ENCODE data around the gene NSUN3. TPM values are rescaled to one million over a fixed set of nuclear protein-coding genes. Genes with fewer than 3 reads are reported as not detected.

Gene NSUN3
- total and polyA plus RNA-seq, 2 donors (not counting 1 experiment from before 2014, with no cell fraction given) = 6.5 to 25.7 TPM

GRCh38 chr3:94099311-94099710, 36.5 kb downstream of the NSUN3 start:
- Mint-ChIP-seq H3K4me1 (no peaks in the 10 kb centered on the region), H3K9me3 (ENCODE audit: insufficient read depth) (no peaks in the 10 kb centered on the region), H3K4me3 (no peak overlapping the region), H3K27ac (no peak overlapping the region), H3K27me3 (no peaks in the 10 kb centered on the region)
- ChIA-PET POLR2A (no interaction called here), CTCF (no interaction called here)
- WGBS (ENCODE audit: insufficient coverage) = no CpG with 5 or more reads among the region's 1 CpG
- H3K36me3 ChIP-seq (replicated peaks in 1 of 2; ENCODE audit: control extremely low read depth in 1 of 2, control insufficient read depth in 1 of 2, extremely low read depth in 1 of 2, insufficient read depth in 2 of 2, low read length in 1 of 2) = peaks cover 18 to 49% of the 10 kb centered on the region in 2 experiments
- H3K4me3 ChIP-seq (ENCODE audit: control extremely low read depth in 1 of 5, extremely low read depth in 1 of 5, insufficient read depth in 1 of 5, low read depth in 2 of 5, low read length in 4 of 5) = no peak overlapping the region
- H3K4me1 ChIP-seq (ENCODE audit: control insufficient read depth in 2 of 2, insufficient read depth in 2 of 2, low read length in 2 of 2) = no peaks in the 10 kb centered on the region
- H3K9me3 ChIP-seq (ENCODE audit: control extremely low read depth in 1 of 3, control insufficient read depth in 2 of 3, insufficient read depth in 1 of 3, low read length in 2 of 3) = no peaks in the 10 kb centered on the region
- no peaks in the 10 kb centered on the region for H3K27me3 ChIP-seq (replicated peaks in 1 of 4; ENCODE audit: control extremely low read depth in 1 of 4, control insufficient read depth in 3 of 4, insufficient read depth in 4 of 4, low read length in 3 of 4)
- intact Hi-C loops (cut with micrococcal nuclease) = no loop called here
- DNase-seq (no peak), ATAC-seq (ENCODE audit: low read depth) (no peak)
- H4K20me1 ChIP-seq (ENCODE audit: control insufficient read depth, insufficient read depth, low read length, poor library complexity, severe bottlenecking) = no peaks in the 10 kb centered on the region
- H3K9ac ChIP-seq (ENCODE audit: low read length) = no peak overlapping the region
- no peak for TF ChIP-seq CTCF (IDR thresholded peaks at IDR 0.05)
- TF ChIP-seq EZH2 (IDR thresholded peaks at IDR 0.05; ENCODE audit: borderline replicate concordance, insufficient read depth, low read depth, low read length, poor library complexity, severe bottlenecking) = no peak
- H3K27ac ChIP-seq (ENCODE audit: low read length in 2 of 2) = no peak overlapping the region
- H3K79me2 ChIP-seq (ENCODE audit: control insufficient read depth, insufficient read depth, low read length) = no peaks in the 10 kb centered on the region
- H3K4me2 ChIP-seq (replicated peaks; ENCODE audit: low read depth, low read length, poor library complexity, severe bottlenecking) = no peak overlapping the region
- H2AFZ ChIP-seq (ENCODE audit: insufficient read depth, low read depth, low read length, poor library complexity, severe bottlenecking) = no peak overlapping the region

GRCh38 chr3:94101860-94102259, 39.0 kb downstream of the NSUN3 start:
- ATAC-seq (ENCODE audit: low read depth) (no peak), DNase-seq (no peak)
- H3K27ac ChIP-seq (ENCODE audit: low read length in 2 of 2) = no peak overlapping the region
- TF ChIP-seq CTCF (IDR thresholded peaks at IDR 0.05) = no peak
- TF ChIP-seq EZH2 (IDR thresholded peaks at IDR 0.05; ENCODE audit: borderline replicate concordance, insufficient read depth, low read depth, low read length, poor library complexity, severe bottlenecking) = no peak
- H3K9me3 ChIP-seq (ENCODE audit: control extremely low read depth in 1 of 3, control insufficient read depth in 2 of 3, insufficient read depth in 1 of 3, low read length in 2 of 3) = no peaks in the 10 kb centered on the region
- no peaks in the 10 kb centered on the region for H3K9me3 Mint-ChIP-seq (ENCODE audit: insufficient read depth)
- H4K20me1 ChIP-seq (ENCODE audit: control insufficient read depth, insufficient read depth, low read length, poor library complexity, severe bottlenecking) = no peaks in the 10 kb centered on the region
- H3K27me3 Mint-ChIP-seq = no peaks in the 10 kb centered on the region
- intact Hi-C loops (cut with micrococcal nuclease) = no loop called here
- no peak overlapping the region for H2AFZ ChIP-seq (ENCODE audit: insufficient read depth, low read depth, low read length, poor library complexity, severe bottlenecking)
- no peak overlapping the region for H3K27ac Mint-ChIP-seq
- H3K4me3 ChIP-seq (ENCODE audit: control extremely low read depth in 1 of 5, extremely low read depth in 1 of 5, insufficient read depth in 1 of 5, low read depth in 2 of 5, low read length in 4 of 5) = no peak overlapping the region
- H3K4me1 ChIP-seq (ENCODE audit: control insufficient read depth in 2 of 2, insufficient read depth in 2 of 2, low read length in 2 of 2) = no peaks in the 10 kb centered on the region
- POLR2A ChIA-PET = no interaction called here
- H3K4me3 Mint-ChIP-seq = no peak overlapping the region
- H3K4me1 Mint-ChIP-seq = no peaks in the 10 kb centered on the region
- H3K4me2 ChIP-seq (replicated peaks; ENCODE audit: low read depth, low read length, poor library complexity, severe bottlenecking) = no peak overlapping the region
- no CpG with 5 or more reads among the region's 4 CpGs for whole genome bisulfite sequencing (ENCODE audit: insufficient coverage)
- no peak overlapping the region for H3K9ac ChIP-seq (ENCODE audit: low read length)
- CTCF ChIA-PET = interaction anchor here (0.7 to 0.8 kb wide), 3 partner anchors 97 to 101 kb away, joined by 3 to 6 read pairs (median 3); no protein-coding TSS in a partner anchor
- H3K36me3 ChIP-seq (replicated peaks in 1 of 2; ENCODE audit: control extremely low read depth in 1 of 2, control insufficient read depth in 1 of 2, extremely low read depth in 1 of 2, insufficient read depth in 2 of 2, low read length in 1 of 2) = peaks cover 14 to 40% of the 10 kb centered on the region in 2 experiments
- H3K79me2 ChIP-seq (ENCODE audit: control insufficient read depth, insufficient read depth, low read length) = no peaks in the 10 kb centered on the region
- H3K27me3 ChIP-seq (replicated peaks in 1 of 4; ENCODE audit: control extremely low read depth in 1 of 4, control insufficient read depth in 3 of 4, insufficient read depth in 4 of 4, low read length in 3 of 4) = no peaks in the 10 kb centered on the region
